Loucy (cell line): Measurements from ENCODE around the gene POLR3E.
A peak's percentile ranks its signal among the peaks of the same experiment; 100 is the strongest.

Experiments used
- H2AFZ ChIP-seq: fragments of 200-600 bp; sonication (generic); 2 replicates; pipeline ENCODE4 v1.6.0; 2016; ENCODE audit warnings: antibody characterized with exemption, mild to moderate bottlenecking, low read length, moderate library complexity
- H3F3A ChIP-seq: fragments of 200-600 bp; 2 replicates; pipeline ENCODE4 v1.6.0; 2016; ENCODE audit warnings: antibody characterized with exemption, low read depth, mild to moderate bottlenecking
- H3K27me3 ChIP-seq: fragments of 200-600 bp; sonication (generic); 2 replicates; pipeline ENCODE4 v1.6.1; 2014; ENCODE audit warnings: low read length, mild to moderate bottlenecking; ENCODE audit not compliant: insufficient read depth, poor library complexity, severe bottlenecking
- H3K36me3 ChIP-seq: fragments of 200-600 bp; sonication (generic); 2 replicates; pipeline ENCODE4 v1.6.1; 2016; ENCODE audit warnings: low read length; ENCODE audit not compliant: insufficient read depth
- H3K4me1 ChIP-seq: fragments of 200-600 bp; sonication (generic); 2 replicates; pipeline ENCODE4 v1.5.1; 2014; ENCODE audit warnings: low read length, mild to moderate bottlenecking; ENCODE audit not compliant: insufficient read depth, poor library complexity, severe bottlenecking
- H3K4me2 ChIP-seq: fragments of 200-600 bp; sonication (generic); 2 replicates; pipeline ENCODE4 v1.6.0; 2014; ENCODE audit warnings: antibody characterized with exemption, low read length, low read depth, mild to moderate bottlenecking; ENCODE audit not compliant: poor library complexity, severe bottlenecking
- H3K4me3 ChIP-seq: fragments of 200-600 bp; sonication (generic); 2 replicates; pipeline ENCODE4 v1.5.1; 2014; ENCODE audit warnings: low read length, mild to moderate bottlenecking, mixed read lengths; ENCODE audit not compliant: poor library complexity, severe bottlenecking
- H3K79me2 ChIP-seq: fragments of 200-600 bp; sonication (generic); 2 replicates; pipeline ENCODE4 v1.6.1; 2014; ENCODE audit warnings: low read length; ENCODE audit not compliant: insufficient read depth
- H3K9ac ChIP-seq: fragments of 200-600 bp; sonication (generic); 2 replicates; pipeline ENCODE4 v1.6.0; 2014; ENCODE audit warnings: mild to moderate bottlenecking, low read depth, low read length, moderate library complexity; ENCODE audit not compliant: poor library complexity, severe bottlenecking
- H3K9me2 ChIP-seq: fragments of 200-600 bp; sonication (generic); replicated peaks from 2 replicates; pipeline ENCODE4 v1.6.1; 2016; ENCODE audit warnings: low read depth, low read length, mixed read lengths
- H3K9me3 ChIP-seq: fragments of 200-600 bp; sonication (generic); 2 replicates; pipeline ENCODE4 v1.6.1; 2014; ENCODE audit warnings: mild to moderate bottlenecking, antibody characterized with exemption, low read length, low read depth; ENCODE audit not compliant: insufficient read depth
- H4K20me1 ChIP-seq: fragments of 200-600 bp; sonication (generic); 2 replicates; pipeline ENCODE4 v1.6.0; 2014; ENCODE audit warnings: antibody characterized with exemption, low read length, mild to moderate bottlenecking; ENCODE audit not compliant: insufficient read depth, poor library complexity, severe bottlenecking
- EZH2phosphoT487 ChIP-seq: fragments of 200-600 bp; IDR thresholded peaks from 2 replicates; pipeline ENCODE4 v1.6.1; 2018; ENCODE audit warnings: antibody characterized with exemption, mild to moderate bottlenecking, moderate library complexity, borderline replicate concordance
- TF ChIP-seq, protein P1 (sequence below): fragments of 200-600 bp; sonication (generic); conservative IDR thresholded peaks from 2 replicates; pipeline ENCODE4 v1.5.1; 2014; ENCODE audit warnings: mild to moderate bottlenecking, antibody characterized with exemption, low read length

The POLR3E gene

DNA sequence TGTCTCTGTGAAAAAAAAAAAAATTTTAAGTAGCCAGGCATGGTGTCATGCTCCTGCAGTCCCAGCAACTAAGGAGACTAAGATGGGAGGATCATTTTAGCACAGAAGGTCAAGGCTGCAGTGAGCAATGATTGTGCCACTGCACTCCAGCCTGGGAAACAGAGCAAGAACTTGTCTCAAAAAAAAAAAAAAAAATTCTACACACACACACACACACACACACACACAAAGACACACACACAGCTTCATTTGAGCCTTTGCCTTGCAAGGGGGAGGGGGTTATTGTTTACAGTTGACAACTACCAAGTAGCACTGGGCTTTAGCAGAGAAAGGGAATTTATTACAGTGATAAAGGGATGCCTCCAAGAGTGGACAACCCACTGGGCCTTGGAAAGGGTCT is 4.9 kb upstream of the POLR3E start:
- no peak overlapping the region for H2AFZ ChIP-seq
- H3K4me2 ChIP-seq, result no peak overlapping the region
- H4K20me1 ChIP-seq, result no peaks in the 10 kb centered on the region
- peaks cover under 1% of the 10 kb centered on the region; the same call in 1 of the 2 replicates for H3K79me2 ChIP-seq
- H3F3A ChIP-seq, result no peaks in the 10 kb centered on the region
- H3K9me3 ChIP-seq, result no peaks in the 10 kb centered on the region
- no peaks in the 10 kb centered on the region for H3K36me3 ChIP-seq
- no peak overlapping the region for H3K4me3 ChIP-seq
- H3K27me3 ChIP-seq, result no peaks in the 10 kb centered on the region
- no peaks in the 10 kb centered on the region for H3K9me2 ChIP-seq
- TF ChIP-seq, protein P1, sequence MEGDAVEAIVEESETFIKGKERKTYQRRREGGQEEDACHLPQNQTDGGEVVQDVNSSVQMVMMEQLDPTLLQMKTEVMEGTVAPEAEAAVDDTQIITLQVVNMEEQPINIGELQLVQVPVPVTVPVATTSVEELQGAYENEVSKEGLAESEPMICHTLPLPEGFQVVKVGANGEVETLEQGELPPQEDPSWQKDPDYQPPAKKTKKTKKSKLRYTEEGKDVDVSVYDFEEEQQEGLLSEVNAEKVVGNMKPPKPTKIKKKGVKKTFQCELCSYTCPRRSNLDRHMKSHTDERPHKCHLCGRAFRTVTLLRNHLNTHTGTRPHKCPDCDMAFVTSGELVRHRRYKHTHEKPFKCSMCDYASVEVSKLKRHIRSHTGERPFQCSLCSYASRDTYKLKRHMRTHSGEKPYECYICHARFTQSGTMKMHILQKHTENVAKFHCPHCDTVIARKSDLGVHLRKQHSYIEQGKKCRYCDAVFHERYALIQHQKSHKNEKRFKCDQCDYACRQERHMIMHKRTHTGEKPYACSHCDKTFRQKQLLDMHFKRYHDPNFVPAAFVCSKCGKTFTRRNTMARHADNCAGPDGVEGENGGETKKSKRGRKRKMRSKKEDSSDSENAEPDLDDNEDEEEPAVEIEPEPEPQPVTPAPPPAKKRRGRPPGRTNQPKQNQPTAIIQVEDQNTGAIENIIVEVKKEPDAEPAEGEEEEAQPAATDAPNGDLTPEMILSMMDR, result no peak
- no peak for TF ChIP-seq EZH2phosphoT487
- H3K4me1 ChIP-seq, result peaks cover 11% of the 10 kb centered on the region
- no peak overlapping the region for H3K9ac ChIP-seq

DNA sequence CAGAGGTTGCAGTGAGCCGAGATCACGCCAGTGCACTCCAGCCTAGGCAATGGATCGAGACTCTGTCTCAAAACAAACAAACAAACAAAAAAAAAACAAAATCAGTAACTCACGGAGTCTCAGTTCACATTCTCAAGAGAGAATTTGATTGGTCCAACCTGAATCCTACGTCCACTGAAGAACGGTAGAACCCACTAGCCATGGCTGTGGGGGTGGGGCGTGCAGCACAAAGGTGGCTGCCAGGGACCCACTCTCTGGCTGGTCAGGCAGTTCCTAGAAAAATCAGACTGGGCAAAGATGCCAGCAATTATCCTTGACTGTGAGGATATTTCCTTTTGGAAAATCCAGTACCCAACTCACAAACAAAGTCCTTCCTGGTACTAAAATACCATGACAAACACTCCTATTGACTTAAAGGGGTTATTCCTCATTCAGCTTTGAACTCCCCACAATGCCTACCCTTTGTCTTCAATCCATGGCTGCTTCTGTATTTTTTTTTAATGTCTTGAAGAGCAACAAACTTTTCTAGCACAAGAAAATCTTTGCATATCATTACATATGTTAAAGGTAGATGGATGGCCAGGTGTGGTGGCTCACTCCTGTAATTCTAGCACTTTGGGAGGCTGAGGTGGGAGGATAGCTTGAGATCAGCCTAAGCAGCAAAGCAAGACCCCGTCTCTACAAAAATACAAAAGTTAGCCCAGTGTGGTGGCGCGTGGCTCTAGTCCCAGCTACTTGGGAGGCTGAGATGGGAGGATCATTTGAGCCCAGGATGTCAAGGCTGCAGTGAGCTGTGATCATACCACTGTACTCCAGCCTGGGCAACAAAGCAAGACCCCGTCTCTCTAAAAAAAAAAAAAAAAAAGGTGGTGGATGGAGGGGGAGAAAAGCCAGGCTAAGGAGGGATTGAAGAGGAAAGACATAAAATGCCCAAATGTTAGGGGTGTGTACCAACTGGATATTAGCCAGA is 3.8 kb upstream of the POLR3E start:
- H3K79me2 ChIP-seq, result peaks cover 8% of the 10 kb centered on the region; the same call in 1 of the 2 replicates
- peaks cover 4% of the 10 kb centered on the region for H3K27me3 ChIP-seq
- peaks cover 11% of the 10 kb centered on the region for H3K4me1 ChIP-seq
- TF ChIP-seq, protein P1, result no peak
- TF ChIP-seq EZH2phosphoT487, result no peak
- 0 out of 2 replicates have a peak, but pooled peaks cover 5% of the 10 kb centered on the region for H3F3A ChIP-seq
- no peak overlapping the region for H3K9ac ChIP-seq
- H2AFZ ChIP-seq, result no peak overlapping the region
- no peaks in the 10 kb centered on the region for H3K9me2 ChIP-seq
- H3K36me3 ChIP-seq, result no peaks in the 10 kb centered on the region
- H3K4me3 ChIP-seq, result no peak overlapping the region
- H3K4me2 ChIP-seq, result no peak overlapping the region
- H4K20me1 ChIP-seq, result peaks cover 8% of the 10 kb centered on the region
- no peaks in the 10 kb centered on the region for H3K9me3 ChIP-seq

DNA sequence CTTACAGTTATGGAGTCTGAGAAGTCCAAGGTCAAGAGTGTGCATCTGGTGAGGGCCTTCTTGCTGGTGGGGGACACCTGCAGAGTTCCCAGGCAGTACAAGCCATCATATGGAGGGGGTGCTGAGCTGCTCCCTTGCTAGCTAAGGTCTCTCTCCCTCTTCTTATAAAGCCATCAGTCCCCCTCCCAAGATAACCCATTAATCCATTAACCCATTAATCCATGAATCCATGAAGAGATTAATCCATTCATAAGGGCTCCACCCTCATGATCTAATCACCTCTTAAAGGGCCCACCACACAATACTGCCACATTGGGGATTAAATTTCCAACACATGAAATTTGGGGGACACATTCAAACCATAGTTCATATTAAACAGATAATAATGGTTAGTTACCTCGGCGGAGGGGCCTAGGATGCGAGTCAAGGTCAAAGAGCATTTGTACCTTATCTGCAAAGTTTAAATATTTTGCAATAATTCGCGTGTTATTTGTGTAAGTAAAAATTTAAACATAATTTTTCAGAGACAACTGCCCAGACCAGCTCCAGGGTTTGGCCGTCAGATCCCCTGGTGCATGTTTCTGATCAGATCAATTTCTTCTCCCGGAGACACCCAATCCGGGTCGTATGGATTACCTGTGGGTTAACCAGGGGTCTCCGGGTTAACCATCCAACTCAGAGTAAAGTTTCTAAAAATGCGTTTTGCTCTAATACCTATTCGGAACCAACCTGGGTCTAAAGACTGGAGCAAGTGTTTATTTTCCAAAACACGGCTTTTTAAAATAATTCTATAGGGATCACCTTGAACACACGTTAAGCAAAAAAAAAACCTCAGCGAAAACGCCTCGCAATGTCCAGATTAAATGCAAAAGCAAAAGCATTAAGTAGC is 740 bp upstream of the POLR3E start:
- peaks cover 4% of the 10 kb centered on the region for H3K27me3 ChIP-seq
- peaks cover 33% of the 10 kb centered on the region for H3K79me2 ChIP-seq
- no peaks in the 10 kb centered on the region for H3K9me3 ChIP-seq
- H3K9me2 ChIP-seq, result no peaks in the 10 kb centered on the region
- H3K4me1 ChIP-seq, result peaks cover 25% of the 10 kb centered on the region
- H3K4me3 ChIP-seq, result peak overlapping the region; percentile 97
- no peak for TF ChIP-seq EZH2phosphoT487
- TF ChIP-seq, protein P1, result no peak
- H3F3A ChIP-seq, result 0 out of 2 replicates have a peak, but pooled peaks cover 5% of the 10 kb centered on the region
- peak overlapping the region; percentile 78 for H3K9ac ChIP-seq
- no peaks in the 10 kb centered on the region for H3K36me3 ChIP-seq
- H2AFZ ChIP-seq, result peak overlapping the region; percentile 96
- peak overlapping the region; percentile 83 for H3K4me2 ChIP-seq
- H4K20me1 ChIP-seq, result peaks cover 33% of the 10 kb centered on the region
